Adrenal gland (tissue), 12 donors: ENCODE measurements around the gene ASPG. TPM values are rescaled to one million over a fixed set of nuclear protein-coding genes. Genes with fewer than 3 reads are reported as not detected.
A peak's percentile ranks its signal among the peaks of the same experiment; 100 is the strongest.

Experiments
- DNase-seq, 7 donors: peaks; one replicate each; pipeline ENCODE4 v3.0.0-alpha.2; 2019 to 2020
- H3K27ac ChIP-seq, 5 donors: fragments of 200-600 bp; sonication (generic) in 4 of 5; 1 replicate in 3 of 5; 2 replicates in 2 of 5; pipeline versions ENCODE4 v1.5.1 to v1.8.0; 2016 to 2020; ENCODE audit warnings: mild to moderate bottlenecking in 1 of 5
- H3K27me3 ChIP-seq: fragments of 200-600 bp; 2 replicates; pipeline ENCODE4 v1.8.0; 2021
- H3K36me3 ChIP-seq, 2 donors: fragments of 200-600 bp; replicated peaks in 1 of 2; 1 replicate in 1 of 2; 2 replicates in 1 of 2; pipeline versions ENCODE4 v1.5.1 to v1.8.0; 2018 to 2022
- H3K4me1 ChIP-seq, 2 donors: fragments of 200-600 bp; replicated peaks in 1 of 2; 1 replicate in 1 of 2; 2 replicates in 1 of 2; pipeline versions ENCODE4 v1.5.1 to v1.8.0; 2018 to 2021
- H3K4me3 ChIP-seq, 4 donors: fragments of 200-600 bp; sonication (generic) in 3 of 4; one replicate each; pipeline ENCODE4 v1.5.1; 2016 to 2018
- H3K9me3 ChIP-seq, 3 donors: fragments of 200-600 bp; sonication (generic) in 1 of 3; replicated peaks in 1 of 3; 1 replicate in 2 of 3; 2 replicates in 1 of 3; pipeline versions ENCODE4 v1.5.1 to v1.8.0; 2016 to 2021
- CTCF ChIP-seq, 6 experiments: fragments of 450-650 bp in 4 of 6; fragments of 200-600 bp in 2 of 6; sonication (generic) in 1 of 6; IDR thresholded peaks; 1 replicate in 5 of 6; 2 replicates in 1 of 6; pipeline versions ENCODE4 v1.5.1 to v1.8.0; 2016 to 2021; ENCODE audit warnings: antibody characterized with exemption in 6 of 6, mild to moderate bottlenecking in 2 of 6, moderate library complexity in 1 of 6
- POLR2A ChIP-seq, 2 donors: fragments of 450-650 bp; IDR thresholded peaks; one replicate each; pipeline ENCODE4 v1.6.1; 2017; ENCODE audit warnings: antibody characterized with exemption in 2 of 2, mild to moderate bottlenecking in 2 of 2, moderate library complexity in 1 of 2
- WGBS, 4 donors: extraction: QIAGEN DNeasy Blood & Tissue Kit in 2 of 4; methylation state at CpG; one replicate each; pipeline versions ENCODE4 v1.1.5 to v1.1.7; 2013 to 2017; 5-methylcytosine and 5-hydroxymethylcytosine counted together
- intact Hi-C, 2 donors: fragments of 100-400 bp; cut with DNase I; formaldehyde crosslinking; loops; one replicate each; pipeline versions ENCODE4 v1.14.1 to v1.15.0; 2022 to 2023
- polyA plus RNA-seq, 3 donors: library from polyadenylated mRNA; stranded (reverse); fragments of 200-250 nt in 2 of 3; fragments of 350-450 nt in 1 of 3; fragmentation: Illumina TruSeq in 1 of 3; extraction: RNeasy Lipid Tissue Mini Kit (QIAGEN cat#74804) in 1 of 3; gene quantifications; one replicate each; pipeline ENCODE4 v1.2.3, GENCODE V29; 2013 to 2014
- total RNA-seq, 9 donors: library from RNA; depleted of rRNA in 4 of 9; stranded (reverse); fragments of >200 nt in 4 of 9; fragments of 120-200 nt in 1 of 9; fragmentation: NEBNext Ultra II Directional in 1 of 9; extraction: Animal tissue kit (Norgen Biotek cat#: 25700) in 1 of 9; gene quantifications; one replicate each; pipeline versions ENCODE4 v1.1.0 to v1.2.4, GENCODE V29; 2013 to 2023
- donor health status: healthy with polysubstance abuse.
- donor health status: Bipolar disorder and iron deficiency.
- donor health status: DM: yes; HTN: yes; CAD: no.
- donor health status: DM: no; HTN: no; CAD: no.
- donor health status: DM: no; HTN: no; CAD: no.
- donor health status: DM: yes; HTN: yes; CAD: no.

Gene ASPG
- total and polyA plus RNA-seq, 12 donors: 0.07 to 9.1 (median 3.3) TPM

GRCh38 chr14:104073764-104074163, 11.7 kb upstream of the ASPG start:
- 58 to 72% (median 67%) methylated on average over 4 of the region's 4 CpGs for WGBS, 4 donors

GRCh38 chr14:104075530-104076151, 9.9 kb upstream of the ASPG start:
- H3K4me1 ChIP-seq: no peaks in the 10 kb centered on the region
- H3K4me3 ChIP-seq: no peak overlapping the region
- H3K27me3 ChIP-seq: no peaks in the 10 kb centered on the region
- no peaks in the 10 kb centered on the region for H3K36me3 ChIP-seq
- H3K27ac ChIP-seq: no peak overlapping the region
- TF ChIP-seq POLR2A (IDR thresholded peaks at IDR 0.05): no peak
- TF ChIP-seq CTCF (IDR thresholded peaks at IDR 0.05): peak in 3 of 6 experiments; percentile 7 to 35 (median 22)
- DNase-seq: no peak
- no peaks in the 10 kb centered on the region for H3K9me3 ChIP-seq
- intact Hi-C loops: no loop called here
- WGBS, 4 donors: 33 to 37% (median 36%) methylated on average over 6 of the region's 6 CpGs

More at GRCh38 chr14:104073764-104074163, 11.7 kb upstream of the ASPG start:
- no peaks in the 10 kb centered on the region for H3K27me3 ChIP-seq
- TF ChIP-seq POLR2A (IDR thresholded peaks at IDR 0.05): no peak
- no peak for TF ChIP-seq CTCF (IDR thresholded peaks at IDR 0.05)
- H3K4me1 ChIP-seq: no peaks in the 10 kb centered on the region
- H3K4me3 ChIP-seq: no peak overlapping the region
- H3K9me3 ChIP-seq: no peaks in the 10 kb centered on the region
- no peaks in the 10 kb centered on the region for H3K36me3 ChIP-seq
- no peak overlapping the region for H3K27ac ChIP-seq
- intact Hi-C loops: no loop called here
- DNase-seq: no peak

- H3K36me3 ChIP-seq: no peaks in the 10 kb centered on the region
- H3K9me3 ChIP-seq: no peaks in the 10 kb centered on the region
- intact Hi-C loops: no loop called here
- H3K4me1 ChIP-seq: no peaks in the 10 kb centered on the region
- H3K4me3 ChIP-seq: no peak overlapping the region
- H3K27ac ChIP-seq: no peak overlapping the region
- no peak for DNase-seq
- no peaks in the 10 kb centered on the region for H3K27me3 ChIP-seq
- 66 to 79% (median 72%) methylated on average over 5 of the region's 5 CpGs for WGBS, 4 donors
- TF ChIP-seq POLR2A (IDR thresholded peaks at IDR 0.05): no peak
- TF ChIP-seq CTCF (IDR thresholded peaks at IDR 0.05): no peak
Observed at GRCh38 chr14:104076743-104077142, 8.8 kb upstream of the ASPG start.

- DNase-seq: peak; percentile 85 to 96 (median 90)
- Histone ChIP-seq H3K9me3 (no peaks in the 10 kb centered on the region), H3K4me3 (no peak overlapping the region), H3K27ac (no peak overlapping the region), H3K36me3 (no peaks in the 10 kb centered on the region), H3K27me3 (no peaks in the 10 kb centered on the region), H3K4me1 (no peaks in the 10 kb centered on the region)
- intact Hi-C loops: no loop called here
- WGBS, 4 donors: 1 to 3% (median 1%) methylated on average over 7 of the region's 7 CpGs
- no peak for TF ChIP-seq POLR2A (IDR thresholded peaks at IDR 0.05)
- peak; percentile 99 to 100 (median 100) for TF ChIP-seq CTCF (IDR thresholded peaks at IDR 0.05)
Observed at GRCh38 chr14:104078031-104078455, 7.5 kb upstream of the ASPG start.
